Measurements from ENCODE around the gene CDKN2C.

The CDKN2C gene

GRCh38 chr1:50978852-50979781, 9.1 kb downstream of the CDKN2C start:
- in situ Hi-C loops (cut with HindIII; ENCODE audit: low sequenced_read_pairs): no loop called here
- peak overlapping the region; percentile 69 for H3K4me3 ChIP-seq (ENCODE audit: low read depth, low read length)
- no peak for TF ChIP-seq CTCF (IDR thresholded peaks at IDR 0.05; ENCODE audit: low read depth, low read length, missing control alignments)
- DNase-seq (ENCODE audit: low read depth): no peak

- H3K4me3 ChIP-seq (ENCODE audit: low read depth, low read length): no peak overlapping the region
- TF ChIP-seq CTCF (IDR thresholded peaks at IDR 0.05; ENCODE audit: low read depth, low read length, missing control alignments): no peak
- no peak for DNase-seq (ENCODE audit: low read depth)
- in situ Hi-C loops (cut with HindIII; ENCODE audit: low sequenced_read_pairs): no loop called here
These were observed 9.9 kb downstream of the CDKN2C start for GRCh38 chr1:50979937-50980336.

- no peak for TF ChIP-seq CTCF (IDR thresholded peaks at IDR 0.05; ENCODE audit: low read depth, low read length, missing control alignments)
- in situ Hi-C loops (cut with HindIII; ENCODE audit: low sequenced_read_pairs): no loop called here
- no peak for DNase-seq (ENCODE audit: low read depth)
- H3K4me3 ChIP-seq (ENCODE audit: low read depth, low read length): no peak overlapping the region
These were observed 10.5 kb downstream of the CDKN2C start for GRCh38 chr1:50980505-50980904.

- in situ Hi-C loops (cut with HindIII; ENCODE audit: low sequenced_read_pairs): no loop called here
- no peak for TF ChIP-seq CTCF (IDR thresholded peaks at IDR 0.05; ENCODE audit: low read depth, low read length, missing control alignments)
- no peak for DNase-seq (ENCODE audit: low read depth)
- H3K4me3 ChIP-seq (ENCODE audit: low read depth, low read length): no peak overlapping the region
These were observed 11.7 kb downstream of the CDKN2C start for GRCh38 chr1:50981741-50982140.

- TF ChIP-seq CTCF (IDR thresholded peaks at IDR 0.05; ENCODE audit: low read depth, low read length, missing control alignments): no peak
- no peak overlapping the region for H3K4me3 ChIP-seq (ENCODE audit: low read depth, low read length)
- no peak for DNase-seq (ENCODE audit: low read depth)
- in situ Hi-C loops (cut with HindIII; ENCODE audit: low sequenced_read_pairs): no loop called here
These were observed 12.6 kb downstream of the CDKN2C start for GRCh38 chr1:50982611-50983010.

- TF ChIP-seq CTCF (IDR thresholded peaks at IDR 0.05; ENCODE audit: low read depth, low read length, missing control alignments): no peak
- no peak overlapping the region for H3K4me3 ChIP-seq (ENCODE audit: low read depth, low read length)
- in situ Hi-C loops (cut with HindIII; ENCODE audit: low sequenced_read_pairs): no loop called here
- DNase-seq (ENCODE audit: low read depth): no peak
These were observed 13.3 kb downstream of the CDKN2C start for GRCh38 chr1:50983219-50983802.

All from astrocyte of the cerebellum (primary cell).